WTC11 (cell line): ENCODE data around the gene ICAM1. TPM values are rescaled to one million over a fixed set of nuclear protein-coding genes. Genes with fewer than 3 reads are reported as not detected.

Experiments
- AR ChIP-seq: fragments of 250-450 bp; sonication (Bioruptor Pico); IDR thresholded peaks from 2 replicates; pipeline ENCODE4 v1.9.0; 2021; ENCODE audit warnings: mild to moderate bottlenecking
- CREB1 ChIP-seq: sonication (generic); formaldehyde crosslinking; IDR thresholded peaks from 2 replicates; pipeline ENCODE4 v1.8.0; 2023; ENCODE audit warnings: mild to moderate bottlenecking, missing genetic modification reagents
- CTCF ChIP-seq: fragments of 200-600 bp; IDR thresholded peaks from 2 replicates; pipeline ENCODE4 v1.8.0; 2022; ENCODE audit warnings: antibody characterized with exemption
- E2F1 ChIP-seq: sonication (generic); formaldehyde crosslinking; IDR thresholded peaks from 2 replicates; pipeline ENCODE4 v1.8.0; 2022; ENCODE audit warnings: mild to moderate bottlenecking, missing genetic modification reagents
- E2F5 ChIP-seq: sonication (generic); formaldehyde crosslinking; IDR thresholded peaks from 2 replicates; pipeline ENCODE4 v1.8.1; 2022; ENCODE audit warnings: mild to moderate bottlenecking, moderate library complexity, missing genetic modification reagents
- ETV6 ChIP-seq: sonication (generic); formaldehyde crosslinking; IDR thresholded peaks from 2 replicates; pipeline ENCODE4 v1.8.1; 2022; ENCODE audit warnings: mild to moderate bottlenecking, missing genetic modification reagents
- GTF2I ChIP-seq: fragments of 250-450 bp; sonication (Bioruptor Pico); conservative IDR thresholded peaks from 2 replicates; pipeline ENCODE4 v1.4.0; 2021; ENCODE audit warnings: mild to moderate bottlenecking
- HMGXB4 ChIP-seq: sonication (generic); formaldehyde crosslinking; IDR thresholded peaks from 2 replicates; pipeline ENCODE4 v1.8.1; 2023; ENCODE audit warnings: mild to moderate bottlenecking, moderate library complexity, missing genetic modification reagents
- MAX ChIP-seq: sonication (generic); formaldehyde crosslinking; IDR thresholded peaks from 2 replicates; pipeline ENCODE4 v1.8.0; 2022; ENCODE audit warnings: mild to moderate bottlenecking, missing genetic modification reagents
- NFE2L1 ChIP-seq: sonication (generic); formaldehyde crosslinking; IDR thresholded peaks from 2 replicates; pipeline ENCODE4 v1.8.1; 2023; ENCODE audit warnings: missing genetic modification reagents
- PRDM15 ChIP-seq: sonication (generic); formaldehyde crosslinking; IDR thresholded peaks from 2 replicates; pipeline ENCODE4 v1.8.0; 2022; ENCODE audit warnings: missing genetic modification reagents
- RORB ChIP-seq: fragments of 250-450 bp; sonication (Bioruptor Pico); IDR thresholded peaks from 2 replicates; pipeline ENCODE4 v1.9.0; 2021; ENCODE audit warnings: mild to moderate bottlenecking
- SMAD4 ChIP-seq: sonication (generic); formaldehyde crosslinking; IDR thresholded peaks from 2 replicates; pipeline ENCODE4 v1.8.0; 2022; ENCODE audit warnings: mild to moderate bottlenecking, missing genetic modification reagents
- STAT6 ChIP-seq: sonication (generic); formaldehyde crosslinking; conservative IDR thresholded peaks from 2 replicates; pipeline ENCODE4 v1.8.1; 2023; ENCODE audit warnings: mild to moderate bottlenecking, low read depth, missing genetic modification reagents, moderate library complexity
- ZBTB43 ChIP-seq: sonication (generic); formaldehyde crosslinking; IDR thresholded peaks from 2 replicates; pipeline ENCODE4 v1.8.1; 2023; ENCODE audit warnings: mild to moderate bottlenecking, missing genetic modification reagents
- ZNF263 ChIP-seq: sonication (generic); formaldehyde crosslinking; IDR thresholded peaks from 2 replicates; pipeline ENCODE4 v1.8.1; 2022; ENCODE audit warnings: low read depth, mild to moderate bottlenecking, moderate library complexity, missing genetic modification reagents
- ZNF423 ChIP-seq: fragments of 250-450 bp; sonication (Bioruptor Pico); IDR thresholded peaks from 2 replicates; pipeline ENCODE4 v2.1.2; 2022; ENCODE audit warnings: mild to moderate bottlenecking, moderate library complexity
- ZNF671 ChIP-seq: fragments of 250-450 bp; sonication (Bioruptor Pico); IDR thresholded peaks from 2 replicates; pipeline ENCODE4 v1.8.0; 2021; ENCODE audit warnings: mild to moderate bottlenecking
- total RNA-seq: library from RNA; stranded (reverse); gene quantifications from 3 replicates; pipeline ENCODE4 v1.2.3, GENCODE V29; 2021

Gene ICAM1
- total RNA-seq, 1 experiment from 2014 or later: 3.8 TPM

GRCh38 chr19:10289167-10289835 is 18.4 kb downstream of the ICAM1 start (continued):
- no peak for TF ChIP-seq E2F1
- TF ChIP-seq STAT6 (CRISPR knock-in tag): no peak
- no peak for TF ChIP-seq ZNF671
- TF ChIP-seq MAX: peak; percentile 91
- TF ChIP-seq ETV6 (CRISPR knock-in tag): peak; percentile 55; the same call in 1 of the 2 replicates
- no peak for TF ChIP-seq SMAD4 (CRISPR knock-in tag)
- TF ChIP-seq AR (CRISPR knock-in tag): no peak
- no peak for TF ChIP-seq E2F5
- TF ChIP-seq CTCF: no peak
- TF ChIP-seq ZBTB43 (CRISPR knock-in tag): peak; percentile 62; the same call in 1 of the 2 replicates
- TF ChIP-seq CREB1 (CRISPR knock-in tag): no peak
- no peak for TF ChIP-seq GTF2I
- no peak for TF ChIP-seq ZNF423 (CRISPR knock-in tag)
- TF ChIP-seq ZNF263 (CRISPR knock-in tag): no peak
- peak; percentile 11; the same call in 1 of the 2 replicates for TF ChIP-seq NFE2L1 (CRISPR knock-in tag)
- 0 out of 2 replicates have a peak, but pooled peaks have one; percentile 16 for TF ChIP-seq PRDM15
- peak; percentile 16; the same call in 1 of the 2 replicates for TF ChIP-seq HMGXB4 (CRISPR knock-in tag)
- no peak for TF ChIP-seq RORB (CRISPR knock-in tag)
